ENCODE measurements around the gene FBXW9.
A peak's percentile ranks its signal among the peaks of the same experiment; 100 is the strongest.
"Not testable (repeated sequence)": the region's sequence is repeated elsewhere in the genome, so short reads cannot be mapped to it uniquely, and the experiment has no call there.

Gene FBXW9

DNA sequence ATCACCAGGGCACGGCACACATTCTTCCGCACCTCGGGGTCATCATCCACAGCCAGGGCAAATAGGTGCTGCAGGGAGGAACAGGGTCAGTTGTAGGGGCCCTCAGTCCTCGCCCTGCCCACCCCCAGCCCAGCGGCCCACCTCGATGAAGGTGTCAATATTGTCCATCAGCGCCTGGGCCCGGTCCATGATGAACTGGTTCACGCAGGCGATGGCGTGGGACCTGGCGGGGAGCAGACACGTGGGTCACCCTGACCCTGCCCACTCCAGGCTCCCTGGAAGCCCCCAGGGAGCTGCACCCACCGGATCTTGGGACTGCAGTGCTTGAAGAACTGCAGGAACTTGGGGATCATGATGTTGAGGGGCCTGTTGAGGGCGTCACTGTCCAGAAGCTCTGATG is 18.7 kb upstream of the FBXW9 start:
- no peak for DNase-seq (ENCODE audit: low spot score)

DNA sequence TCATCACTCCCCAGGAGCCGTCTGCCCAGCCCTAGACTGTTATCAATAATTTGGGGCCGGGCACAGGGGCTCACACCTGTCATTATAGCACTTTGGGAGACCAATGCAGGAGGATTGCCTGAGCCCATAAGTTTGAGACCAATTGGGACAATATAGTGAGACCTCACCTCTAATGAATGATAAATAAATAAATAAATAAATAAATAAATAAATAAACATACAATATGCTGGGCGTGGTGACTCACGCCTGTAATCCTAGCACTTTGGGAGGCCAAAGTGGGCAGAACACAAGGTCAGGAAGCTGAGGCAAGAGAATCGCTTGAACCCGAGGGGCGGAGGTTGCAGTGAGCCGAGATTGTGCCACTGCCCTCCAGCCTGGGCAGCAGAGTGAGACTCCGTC is 16.9 kb upstream of the FBXW9 start:
- DNase-seq (ENCODE audit: low spot score), result not testable (repeated sequence)

DNA sequence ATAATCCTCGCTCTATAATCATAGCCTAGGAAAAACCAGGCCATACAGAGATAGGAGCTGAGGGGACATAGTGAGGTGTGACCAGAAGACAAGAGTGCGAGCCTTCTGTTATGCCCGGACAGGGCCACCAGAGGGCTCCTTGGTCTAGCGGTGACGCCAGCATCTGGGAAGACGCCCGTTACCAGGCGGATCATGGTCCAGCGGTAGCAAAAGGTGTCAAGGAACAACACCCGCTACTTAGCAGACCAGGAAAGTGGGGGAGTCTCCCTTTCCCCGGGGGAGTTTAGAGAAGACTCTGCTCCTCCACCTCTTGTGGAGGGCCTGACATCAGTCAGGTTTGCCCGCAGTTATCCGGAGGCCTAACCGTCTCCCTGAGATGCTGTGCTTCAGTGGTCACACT is 15.6 kb upstream of the FBXW9 start:
- DNase-seq (ENCODE audit: low spot score), result not testable (repeated sequence)

DNA sequence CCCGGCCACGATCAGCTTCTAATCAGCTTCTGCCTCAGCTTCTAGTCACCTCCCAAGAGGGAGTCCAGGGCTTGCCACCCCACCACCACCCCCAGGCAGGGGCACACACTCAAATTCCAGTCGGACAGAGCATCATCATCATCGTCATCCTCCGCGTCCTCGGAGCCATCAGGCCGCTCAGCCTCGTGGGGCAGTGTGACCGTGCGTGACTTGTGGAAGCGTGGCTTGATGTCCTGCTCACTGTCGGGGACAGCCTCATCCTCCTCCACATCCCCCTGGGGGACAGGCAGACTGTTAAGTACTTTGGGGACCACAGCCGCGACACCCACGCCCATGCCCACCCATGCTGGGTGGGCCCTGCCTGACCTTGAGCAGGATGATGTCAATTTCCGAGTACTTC is 14.8 kb upstream of the FBXW9 start:
- DNase-seq (ENCODE audit: low spot score), result no peak

DNA sequence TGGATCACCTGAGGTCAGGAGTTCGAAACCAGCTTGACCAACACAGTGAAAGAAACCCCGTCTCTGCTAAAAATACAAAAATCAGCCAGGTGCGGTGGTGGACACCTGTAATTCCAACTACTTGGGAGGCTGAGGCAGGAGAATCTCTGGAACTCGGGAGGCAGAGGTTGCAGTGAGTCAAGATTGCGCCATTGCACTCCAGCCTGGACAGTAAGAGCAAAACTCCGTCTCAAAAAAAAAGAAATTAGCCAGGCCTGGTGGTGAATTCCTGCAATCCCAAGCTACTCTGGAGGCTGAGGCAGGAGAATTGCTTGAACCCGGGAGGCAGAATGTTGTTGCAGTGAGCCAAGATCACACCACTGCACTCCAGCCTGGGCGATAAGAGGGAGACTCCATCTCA is 12.2 kb upstream of the FBXW9 start:
- DNase-seq (ENCODE audit: low spot score), result no peak

DNA sequence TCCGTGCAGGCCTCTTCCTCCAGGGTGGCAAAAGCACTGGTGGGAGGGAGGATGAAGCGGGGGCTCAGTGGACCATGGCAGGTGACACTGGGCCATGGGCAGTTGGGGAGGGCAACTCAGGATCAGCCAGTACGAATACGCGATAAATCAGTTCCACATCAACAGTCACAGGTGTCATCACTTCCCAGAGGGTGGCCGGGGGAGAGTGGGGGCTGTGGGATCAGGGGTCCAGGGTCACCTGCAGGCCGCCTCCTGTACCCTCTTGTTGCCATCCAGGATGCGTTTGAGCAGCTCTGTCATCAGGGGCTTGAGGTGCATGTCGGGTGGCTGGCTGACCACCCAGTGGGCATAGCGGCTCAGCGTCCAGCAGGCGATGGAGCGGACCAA is 9.9 kb upstream of the FBXW9 start:
- no peak for DNase-seq (ENCODE audit: low spot score)

DNA sequence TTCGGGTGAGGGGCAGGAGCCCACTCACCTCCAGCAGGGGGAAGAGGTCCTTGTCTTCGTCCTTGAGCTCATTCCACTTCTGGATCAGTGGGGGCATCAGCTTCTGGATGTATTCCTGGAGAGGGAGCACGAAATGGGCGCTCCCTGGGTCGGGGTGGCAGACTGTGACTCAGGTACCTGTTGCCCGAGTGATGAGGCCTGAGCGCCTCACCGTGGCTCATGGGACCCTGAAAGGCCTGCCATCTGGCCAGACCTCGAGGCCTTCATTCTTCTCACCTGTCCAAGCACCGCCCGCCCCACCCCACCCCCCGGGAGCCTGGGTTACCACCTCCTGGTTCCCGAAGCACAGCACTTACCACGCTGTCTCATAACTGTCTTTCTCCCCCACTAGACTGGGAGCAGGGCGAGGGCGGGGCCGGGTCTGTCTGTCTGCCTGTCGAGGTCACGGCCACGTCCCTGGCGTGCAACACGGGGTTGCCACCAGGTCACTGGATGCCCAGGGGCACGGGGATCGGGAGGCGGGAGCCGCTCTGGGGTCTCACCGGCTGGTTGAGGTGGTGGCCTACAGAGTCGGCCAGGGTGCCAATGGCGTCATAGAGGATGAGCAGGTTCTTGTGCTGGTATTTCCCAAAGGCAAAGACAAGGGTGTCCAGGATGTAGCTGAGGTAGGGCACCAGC is 9.4 kb upstream of the FBXW9 start:
- DNase-seq (ENCODE audit: low spot score), result no peak

DNA sequence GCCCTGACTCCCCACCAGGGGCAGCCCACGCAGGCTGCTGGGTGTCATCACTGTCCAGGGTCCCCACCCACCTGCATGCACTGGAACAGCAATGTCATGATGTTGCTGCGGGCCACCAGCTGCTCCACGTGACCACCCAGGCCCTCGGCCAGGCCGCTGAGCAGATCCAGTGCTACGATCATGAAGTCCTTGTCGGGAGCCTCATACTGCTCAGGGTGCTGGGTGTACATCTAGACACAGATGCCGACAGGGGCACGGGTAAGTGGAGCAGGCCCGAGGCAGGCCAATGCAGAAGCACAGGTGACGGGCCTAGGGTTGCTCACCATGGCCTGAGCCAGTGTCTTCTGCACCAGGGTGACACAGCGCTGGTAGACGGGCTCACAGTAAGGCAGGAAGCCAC is 8.7 kb upstream of the FBXW9 start:
- no peak for DNase-seq (ENCODE audit: low spot score)

DNA sequence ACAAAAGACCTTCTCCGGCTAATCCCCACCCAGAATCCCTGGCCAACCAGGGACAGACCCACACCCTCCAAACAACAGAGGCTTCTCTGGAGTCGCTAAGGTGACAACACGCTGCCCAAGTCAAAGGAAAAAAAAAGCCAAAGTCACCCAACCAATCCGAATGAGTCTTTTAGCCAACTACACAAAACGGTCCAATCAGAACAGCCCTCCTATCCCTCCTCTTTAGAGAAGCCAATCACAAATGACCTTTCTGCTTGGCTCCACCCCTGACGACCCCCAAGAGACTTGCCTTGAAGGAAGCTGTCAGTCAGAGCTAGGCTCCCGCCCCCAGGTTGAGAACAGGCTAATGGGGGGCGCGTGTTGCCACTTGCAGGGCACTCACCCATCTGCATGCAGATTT is 6.6 kb upstream of the FBXW9 start:
- peak; percentile 92 for DNase-seq (ENCODE audit: low spot score)

DNA sequence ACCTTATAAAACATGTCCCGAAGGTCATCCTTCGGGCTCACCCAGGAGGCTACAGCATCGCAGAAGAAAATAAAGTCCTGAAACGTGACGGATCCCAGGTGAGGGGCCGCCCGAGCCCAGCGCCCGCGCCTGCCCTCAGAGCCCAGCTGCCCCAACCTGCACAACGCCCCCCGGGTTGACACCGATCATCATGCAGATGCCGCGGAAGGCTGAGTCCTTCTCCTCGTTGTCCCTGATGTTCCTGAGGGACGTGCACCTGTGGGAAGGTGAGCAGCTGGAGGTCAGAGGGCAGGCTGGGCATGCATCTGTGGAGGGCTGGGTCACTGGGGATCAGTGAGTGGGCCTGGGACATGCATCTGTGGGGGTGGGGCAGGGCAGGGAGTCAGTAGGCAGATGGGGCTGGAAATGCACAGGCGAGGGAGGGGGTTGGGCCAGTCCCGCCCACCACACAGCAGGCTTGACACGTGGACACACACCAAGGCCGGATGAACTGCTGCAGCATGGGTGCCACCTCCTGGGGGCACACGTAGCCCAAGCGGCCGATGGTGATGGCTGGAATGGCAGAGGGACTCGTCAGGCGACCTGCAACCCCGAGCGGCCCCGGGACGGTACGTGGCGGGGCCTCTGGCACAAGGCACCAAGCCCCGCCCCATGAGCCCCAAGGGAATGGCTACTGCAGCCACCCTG is 5.3 kb upstream of the FBXW9 start:
- no peak for DNase-seq (ENCODE audit: low spot score)

DNA sequence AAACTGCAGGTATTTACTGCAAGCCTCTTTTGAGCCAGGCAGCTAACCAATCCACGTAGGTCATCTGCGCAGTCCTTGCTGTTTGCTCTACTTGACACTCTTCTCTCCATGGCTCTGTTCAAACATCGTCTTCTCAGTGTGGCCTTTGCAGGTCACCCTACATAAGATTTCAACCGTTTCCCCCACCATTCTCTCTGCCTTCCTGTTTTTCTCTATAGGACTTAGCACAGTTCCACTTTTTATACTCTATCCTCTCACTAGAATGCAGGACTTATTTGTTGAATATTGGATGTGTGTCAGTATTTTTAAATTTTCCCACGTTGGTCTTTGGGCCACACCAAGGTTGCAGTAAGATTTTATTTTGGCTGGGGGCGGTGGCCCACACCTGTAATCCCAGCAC is 1.7 kb upstream of the FBXW9 start:
- no peak for DNase-seq (ENCODE audit: low spot score)

DNA sequence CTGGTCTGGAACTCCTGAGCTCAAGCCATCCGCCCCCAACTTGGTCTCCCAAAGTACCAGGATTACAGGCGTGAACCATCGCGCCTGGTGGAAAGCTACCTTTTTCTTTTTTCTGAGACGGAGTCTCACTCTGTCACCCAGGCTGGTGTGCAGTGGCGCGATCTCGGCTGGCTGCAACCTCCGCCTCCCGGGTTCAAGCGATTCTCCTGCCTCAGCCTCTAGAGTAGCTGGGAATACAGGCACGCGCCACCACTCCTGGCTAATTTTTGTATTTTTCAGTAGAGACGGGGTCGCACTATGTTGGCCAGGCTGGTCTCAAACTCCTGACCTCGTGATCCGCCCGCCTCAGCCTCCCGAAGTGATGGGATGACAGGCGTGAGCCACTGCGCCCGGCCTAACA is 994 bp upstream of the FBXW9 start:
- not testable (repeated sequence) for DNase-seq (ENCODE audit: low spot score)

DNA sequence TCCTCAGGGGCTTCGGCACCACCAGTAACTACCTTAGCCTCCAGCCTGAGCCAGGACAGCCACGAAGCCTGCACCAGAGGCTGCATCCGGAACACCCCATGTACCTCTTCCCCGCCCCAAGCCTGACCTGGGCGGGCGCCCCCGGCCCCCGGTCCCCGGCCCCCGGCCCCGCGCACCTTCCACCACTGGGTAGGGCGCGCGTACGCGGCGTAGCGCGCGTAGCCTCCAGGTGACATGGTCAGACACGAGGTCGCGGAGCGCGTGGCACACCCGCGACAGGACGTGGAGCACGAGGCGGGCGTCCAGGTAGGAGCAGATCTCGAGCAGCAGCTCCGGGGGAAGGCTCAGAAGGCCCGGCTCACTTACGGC is 450 bp downstream of the FBXW9 start:
- no peak for DNase-seq (ENCODE audit: low spot score)

DNA sequence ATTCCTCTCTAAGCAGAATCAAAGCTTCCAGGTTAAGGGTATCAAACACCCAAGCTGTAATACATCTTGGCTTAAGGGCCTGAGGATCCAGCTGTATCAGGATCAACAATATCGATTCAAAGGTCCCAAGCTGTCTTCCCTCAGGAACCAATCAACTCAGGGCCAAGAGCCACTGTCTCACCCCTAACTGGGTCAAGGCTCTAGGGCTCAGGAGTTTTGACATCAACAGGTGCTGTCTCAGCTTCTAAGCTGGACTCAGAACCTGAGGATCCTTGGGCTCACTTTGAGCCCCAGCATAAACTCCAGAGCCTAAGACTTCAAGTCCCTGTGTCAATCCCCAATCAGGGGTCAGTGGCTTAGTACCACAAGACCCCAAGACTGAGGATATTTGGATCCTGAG is 917 bp downstream of the FBXW9 start:
- DNase-seq (ENCODE audit: low spot score), result no peak

DNA sequence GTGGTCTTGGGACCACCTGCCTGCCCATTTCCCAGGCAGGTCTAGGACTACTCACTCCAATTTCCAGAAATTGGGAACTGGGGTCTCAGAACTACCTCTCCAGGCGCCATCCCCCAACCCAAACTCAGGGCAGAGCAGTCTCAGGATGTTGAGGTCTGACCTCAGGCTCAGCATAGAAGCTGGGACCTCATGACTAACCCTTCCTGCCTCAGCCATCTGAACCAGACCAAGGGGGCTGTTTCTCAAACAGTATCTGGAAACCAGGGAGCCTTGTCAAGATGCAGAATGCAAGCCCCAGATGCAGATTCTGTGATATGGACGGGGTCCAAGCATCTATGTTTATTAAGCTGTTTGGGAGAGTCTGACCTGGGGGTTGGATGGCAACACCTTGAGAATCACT is 1.3 kb downstream of the FBXW9 start:
- DNase-seq (ENCODE audit: low spot score), result no peak

DNA sequence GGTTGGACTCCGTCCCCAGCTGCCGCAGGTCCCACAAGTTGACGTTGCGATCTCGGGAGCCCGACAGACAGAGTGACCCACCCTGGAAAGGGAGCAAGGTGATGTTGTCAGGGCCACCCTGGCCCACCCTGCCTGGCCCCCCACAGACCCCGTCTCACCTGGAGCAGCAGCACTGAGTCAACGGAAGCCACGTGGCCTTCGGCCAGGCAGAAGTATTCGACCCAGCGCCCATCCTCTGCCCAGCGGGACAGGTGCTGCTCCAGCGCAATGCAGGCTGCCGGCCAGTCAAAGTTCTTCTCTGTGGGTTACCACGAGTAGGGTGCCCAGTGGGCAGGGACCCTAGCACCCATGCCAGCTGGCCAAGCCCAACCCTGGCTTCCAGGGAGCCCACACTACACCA is 1.8 kb downstream of the FBXW9 start:
- no peak for DNase-seq (ENCODE audit: low spot score)

DNA sequence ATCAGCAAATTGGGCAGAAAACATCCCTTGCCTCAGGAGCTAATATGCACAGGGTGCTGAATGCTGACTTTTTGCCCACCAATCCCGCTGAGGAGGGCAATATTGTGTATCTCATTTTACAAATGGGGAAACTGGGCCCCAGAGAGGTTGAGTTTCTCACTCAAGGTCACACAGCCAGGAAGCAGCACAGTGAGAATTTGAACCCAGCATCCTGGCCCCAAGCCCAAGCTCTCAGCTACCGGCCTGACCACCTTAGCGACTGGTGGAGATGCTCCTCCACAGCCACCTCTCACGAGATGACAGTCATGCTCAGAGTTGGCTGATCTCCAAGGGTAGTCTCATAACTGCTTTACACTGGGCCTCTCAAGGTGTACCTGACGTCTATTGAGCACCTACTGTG is 3.5 kb downstream of the FBXW9 start:
- no peak for DNase-seq (ENCODE audit: low spot score)

DNA sequence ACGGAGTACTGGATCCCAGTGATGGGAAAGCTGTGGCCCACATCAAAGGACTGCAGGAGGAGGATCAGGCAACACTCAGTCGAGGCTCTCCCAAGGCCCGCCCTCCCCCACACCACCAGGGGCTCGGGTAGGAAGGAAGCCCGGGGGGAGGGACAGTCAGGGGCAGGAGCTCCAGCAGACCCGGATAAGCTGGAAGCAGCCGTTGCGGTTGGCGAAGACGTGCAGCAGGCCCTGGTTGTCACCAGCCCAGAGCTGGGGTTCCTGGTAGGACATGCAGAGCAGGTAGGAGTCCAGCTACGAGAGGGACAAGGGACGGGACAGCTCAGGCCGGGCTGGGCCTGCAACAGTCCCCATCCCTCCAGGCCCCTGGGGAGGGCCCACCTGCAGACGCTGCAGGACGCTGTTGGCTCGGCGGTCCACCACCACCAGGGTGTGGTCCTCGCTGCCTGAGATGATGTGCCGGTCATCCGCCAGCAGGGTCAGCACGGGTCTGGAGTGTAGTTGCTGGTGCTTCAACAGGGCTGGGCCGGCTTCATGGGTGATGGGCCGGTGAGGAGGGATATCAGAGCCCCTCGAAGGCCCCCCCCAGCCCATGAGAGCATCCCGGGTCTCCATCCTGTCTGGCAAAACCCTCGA is 6.7 kb downstream of the FBXW9 start:
- DNase-seq (ENCODE audit: low spot score), result no peak

DNA sequence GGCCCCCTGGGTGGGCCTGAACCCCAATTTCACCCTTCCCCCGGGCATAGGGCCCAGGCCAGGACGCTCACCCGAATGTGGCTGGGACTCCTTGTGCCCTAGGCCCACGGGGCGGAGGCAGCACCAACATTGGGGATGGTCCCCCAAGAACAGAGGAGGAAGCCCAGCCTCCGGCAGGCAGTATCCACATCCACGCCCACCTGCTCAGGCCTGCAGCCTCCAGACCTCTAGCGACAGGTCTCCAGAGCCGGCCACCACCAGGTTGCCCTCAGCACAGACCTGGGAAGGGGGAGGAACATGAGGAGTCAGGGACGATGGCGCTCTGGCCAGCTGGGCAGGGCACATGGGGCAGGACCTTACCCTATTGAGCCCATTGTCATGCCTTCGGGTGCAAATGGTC is 7.4 kb downstream of the FBXW9 start:
- DNase-seq (ENCODE audit: low spot score), result no peak

DNA sequence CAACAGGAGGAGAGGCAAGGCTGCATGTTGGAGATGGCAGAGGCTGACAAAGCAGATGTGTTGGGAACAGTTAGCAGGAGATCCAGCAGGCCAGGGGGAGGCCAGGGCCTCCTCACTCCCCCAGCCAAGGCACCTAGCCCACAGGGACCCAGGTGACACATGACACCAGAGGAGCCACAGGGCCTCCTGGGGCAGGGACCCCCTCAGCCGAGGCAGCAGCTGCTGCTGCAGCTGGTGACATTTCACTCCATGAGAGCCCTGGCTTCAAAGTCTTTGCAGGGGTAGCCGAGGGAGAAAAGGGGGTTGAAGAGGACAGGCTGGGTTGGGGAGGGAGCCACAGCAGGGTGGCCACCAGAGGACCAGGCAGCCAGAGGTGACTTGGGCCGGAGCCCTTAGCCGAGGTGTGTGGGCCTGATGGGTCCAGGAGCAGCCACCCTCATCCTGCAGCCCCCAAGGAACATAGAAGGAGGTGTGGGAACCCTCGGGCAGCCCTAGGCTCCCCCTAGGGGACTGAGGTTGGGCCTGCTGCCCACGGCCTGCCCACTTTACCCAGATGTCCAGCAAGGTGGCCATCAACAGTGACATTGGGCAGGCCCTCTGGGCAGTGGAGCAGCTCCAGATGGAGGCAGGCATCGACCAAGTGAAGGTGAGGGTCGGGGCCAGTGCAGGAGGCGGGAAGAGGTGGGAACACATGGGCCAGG is 8.8 kb downstream of the FBXW9 start, which contains the start of gene GNG14:
TSS of gene GNG14 (plus strand) at position 503 of the 701 bp plus-strand sequence. CDS start at position 554, 51 bp downstream.
- no peak for DNase-seq (ENCODE audit: low spot score)

DNA sequence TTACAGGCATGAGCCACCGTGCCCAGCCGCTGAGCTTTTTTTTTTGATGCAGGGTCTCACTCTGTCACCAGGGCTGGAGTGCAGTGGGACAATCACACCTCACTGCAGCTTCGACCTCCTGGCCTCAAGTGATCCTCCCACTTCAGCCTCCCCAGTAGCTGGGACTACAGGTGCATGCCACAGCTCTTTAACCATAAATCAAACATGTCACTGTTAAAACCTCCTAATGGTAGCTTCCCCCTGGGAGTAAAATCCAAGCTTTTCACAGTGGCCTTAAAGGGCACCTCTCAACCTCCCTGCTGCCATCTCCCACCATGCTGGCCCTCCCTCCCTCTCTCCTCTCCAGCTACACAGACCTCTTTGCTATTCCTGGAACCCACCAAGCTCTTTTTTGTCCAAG is 10.6 kb downstream of the FBXW9 start:
- DNase-seq (ENCODE audit: low spot score), result no peak

DNA sequence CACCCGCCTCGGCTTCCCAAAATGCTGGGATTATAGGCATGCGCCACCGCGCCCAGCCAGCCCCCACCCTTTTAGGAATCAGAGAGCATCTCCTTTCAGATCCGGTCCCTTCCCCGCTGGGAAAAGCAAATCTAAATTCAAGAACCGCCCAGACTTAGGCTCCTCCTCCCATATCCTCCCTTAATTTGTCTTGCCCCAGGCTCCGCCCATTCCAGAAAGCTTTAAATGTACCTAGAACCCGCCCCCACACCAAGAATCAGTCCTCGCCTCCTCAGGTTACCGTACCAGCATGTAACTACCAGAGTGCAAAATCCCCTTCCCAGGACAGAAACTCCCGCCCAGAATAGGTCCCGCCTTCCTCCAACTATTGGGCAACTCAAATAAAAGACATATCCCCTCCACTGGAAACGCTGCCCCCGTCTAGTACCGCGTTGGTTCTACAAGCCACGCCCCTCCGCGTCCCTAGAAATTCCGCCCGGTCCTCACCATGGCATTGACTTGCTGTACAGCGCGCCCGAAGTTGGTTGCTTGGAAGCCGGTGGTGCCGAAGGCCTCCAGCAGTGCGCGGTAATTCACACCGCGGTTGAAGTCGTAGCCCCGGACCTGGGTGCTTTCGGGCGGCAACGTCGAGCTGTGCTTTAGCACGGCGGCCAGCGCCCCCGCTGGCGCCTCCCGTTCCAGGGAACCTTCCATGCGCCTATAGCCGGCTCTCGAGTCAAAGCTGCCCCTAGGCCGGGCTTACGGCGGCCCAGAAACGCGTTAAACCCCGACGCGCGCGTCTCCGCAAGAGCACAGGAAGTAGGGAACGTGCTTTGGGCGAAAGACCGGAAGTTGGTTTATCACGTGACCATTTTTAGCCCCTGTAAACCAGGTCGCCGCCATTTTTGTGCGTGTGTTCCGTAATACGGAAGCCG is 15.1 kb downstream of the FBXW9 start, which contains the start of gene DHPS:
TSS of gene DHPS (minus strand) at position 807 of the 914 bp plus-strand sequence. CDS start at position 693, 114 bp downstream.
- peak; percentile 90 for DNase-seq (ENCODE audit: low spot score)
